Measurements from ENCODE around the gene ALAS1.

DNA sequence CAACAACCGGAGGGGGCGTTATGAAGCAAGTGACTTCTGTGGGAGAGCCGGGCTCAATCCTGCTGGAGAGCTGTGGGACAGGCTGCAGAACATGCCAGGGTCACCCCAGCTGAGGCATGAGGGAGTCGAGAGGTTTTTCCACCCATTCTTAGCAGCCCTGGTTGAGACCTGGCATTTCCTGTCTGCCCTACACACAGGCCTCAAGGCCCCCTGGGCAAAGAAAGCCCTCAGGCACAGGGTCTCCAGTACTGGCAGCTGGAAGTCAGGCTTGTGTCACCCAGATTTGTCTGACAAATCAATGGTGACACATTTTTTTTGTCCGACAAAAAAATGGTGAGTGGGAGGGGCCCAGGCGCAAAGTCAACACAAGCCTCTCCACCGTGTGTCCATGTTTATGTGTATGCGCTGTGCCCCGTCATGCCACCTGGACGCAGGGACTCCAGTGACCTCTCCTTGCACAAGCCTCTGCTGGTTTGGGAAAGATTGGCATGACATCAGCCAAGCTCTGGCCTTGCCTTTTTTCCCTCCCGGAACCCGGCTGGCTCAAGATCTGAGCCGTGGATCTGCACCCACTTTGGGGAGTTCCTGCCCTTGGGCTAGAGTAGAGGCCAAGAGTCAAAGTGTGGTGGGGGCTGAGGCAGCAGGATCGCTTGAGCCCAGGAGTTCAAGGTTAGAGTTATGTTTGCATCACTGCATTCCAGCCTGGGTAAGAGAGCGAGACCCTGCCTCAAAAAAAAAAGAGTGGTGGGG, 20.8 kb upstream of the ALAS1 start:
- no peak for TF ChIP-seq POLR2A (IDR thresholded peaks at IDR 0.05)
- TF ChIP-seq CTCF (IDR thresholded peaks at IDR 0.05): no peak
- no peak for TF ChIP-seq POLR2AphosphoS5 (IDR thresholded peaks at IDR 0.05)

Measured in prostate gland (tissue), 2 donors.